ENCODE measurements around the gene PLEKHD1. TPM values are rescaled to one million over a fixed set of nuclear protein-coding genes. Genes with fewer than 3 reads are reported as not detected.

The PLEKHD1 gene
- total RNA-seq, 2 experiments from 2014 or later = 0.05 TPM

DNA sequence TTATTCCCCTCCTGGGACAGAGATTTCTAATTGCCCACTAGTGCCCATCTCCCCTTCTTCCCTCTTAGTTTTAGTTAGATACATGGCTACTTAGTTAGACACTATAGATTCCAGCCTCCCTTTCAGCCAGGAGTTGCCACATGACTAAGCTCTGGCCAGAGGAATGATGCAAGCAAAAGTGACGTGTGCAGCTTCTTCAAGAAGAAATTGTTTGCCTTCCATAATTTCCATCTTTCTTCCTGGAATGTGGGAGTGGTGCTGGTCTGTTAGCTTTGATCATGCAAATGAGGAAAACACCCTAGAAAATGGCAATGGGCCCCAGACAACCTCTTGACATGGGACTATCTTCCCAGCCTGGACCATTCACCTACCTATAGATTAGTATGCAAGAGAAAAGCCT, 68.7 kb downstream of the PLEKHD1 start:
- no peaks in the 10 kb centered on the region for H3K36me3 Mint-ChIP-seq (ENCODE audit: low read depth)
- H3K27me3 Mint-ChIP-seq = peaks cover 11% of the 10 kb centered on the region
- no peak for DNase-seq
- no peak for ATAC-seq
- POLR2A ChIA-PET = no interaction called here
- no peaks in the 10 kb centered on the region for H3K9me3 Mint-ChIP-seq (ENCODE audit: low read depth)
- no peaks in the 10 kb centered on the region for H3K4me1 Mint-ChIP-seq
- CTCF ChIA-PET = no interaction called here
- no peak overlapping the region for H3K4me3 Mint-ChIP-seq
- no peak overlapping the region for H3K27ac Mint-ChIP-seq
- intact Hi-C loops (cut with DNase I, micrococcal nuclease) = no loop called here

DNA sequence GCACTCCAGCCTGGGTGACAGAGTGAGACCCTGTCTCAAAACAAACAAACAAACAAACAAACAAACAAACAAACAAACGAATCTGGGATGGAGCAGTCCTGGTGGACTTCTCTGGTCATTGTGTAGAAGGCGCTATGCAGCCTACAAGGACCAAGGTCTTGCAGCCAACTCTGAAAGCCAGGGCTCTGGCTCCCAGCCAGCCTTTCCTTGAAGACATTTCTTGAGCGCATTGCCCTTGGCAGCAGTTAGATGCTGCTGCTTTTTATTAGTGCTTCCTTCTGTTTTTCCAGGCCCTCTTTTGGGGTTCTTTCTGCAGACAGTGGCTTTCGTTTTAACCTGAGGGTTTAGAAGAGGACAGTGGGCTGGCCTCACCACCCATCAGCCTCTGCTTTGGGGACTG, 70.0 kb downstream of the PLEKHD1 start:
- H3K27ac Mint-ChIP-seq = no peak overlapping the region
- intact Hi-C loops (cut with DNase I, micrococcal nuclease) = no loop called here
- DNase-seq (no peak), ATAC-seq (no peak)
- CTCF ChIA-PET = no interaction called here
- peaks cover 8% of the 10 kb centered on the region for H3K27me3 Mint-ChIP-seq
- no peaks in the 10 kb centered on the region for H3K4me1 Mint-ChIP-seq
- H3K36me3 Mint-ChIP-seq (ENCODE audit: low read depth) = no peaks in the 10 kb centered on the region
- H3K9me3 Mint-ChIP-seq (ENCODE audit: low read depth) = no peaks in the 10 kb centered on the region
- POLR2A ChIA-PET = no interaction called here
- H3K4me3 Mint-ChIP-seq = no peak overlapping the region

DNA sequence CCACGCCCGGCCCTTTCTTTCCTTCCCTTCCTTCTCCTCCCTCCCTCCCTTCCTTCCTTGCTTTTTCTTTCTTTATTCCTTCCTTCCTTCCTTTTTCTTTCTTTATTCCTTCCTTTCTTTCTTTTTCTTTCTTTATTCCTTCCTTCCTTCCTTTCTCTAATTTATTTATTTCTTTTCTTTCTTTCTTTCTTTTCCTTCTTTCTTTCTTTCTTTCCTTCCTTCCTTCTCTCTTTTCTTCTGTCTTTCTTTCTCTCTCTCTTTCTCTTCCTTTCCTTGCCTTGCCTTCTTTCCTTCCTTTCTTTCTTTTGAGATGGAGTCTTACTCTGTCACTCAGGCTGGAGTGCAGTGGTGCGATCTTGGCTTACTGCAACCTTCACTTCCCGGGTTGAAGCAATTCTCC, 74.2 kb downstream of the PLEKHD1 start:
- no peaks in the 10 kb centered on the region for H3K9me3 Mint-ChIP-seq (ENCODE audit: low read depth)
- H3K4me1 Mint-ChIP-seq = no peaks in the 10 kb centered on the region
- peaks cover 20% of the 10 kb centered on the region for H3K27me3 Mint-ChIP-seq
- DNase-seq (no peak), ATAC-seq (no peak)
- H3K27ac Mint-ChIP-seq = no peak overlapping the region
- ChIA-PET POLR2A (no interaction called here), CTCF (interaction anchor here (1.0 to 1.3 kb wide), 2 partner anchors 24 to 326 kb away, joined by 3 read pairs; no protein-coding TSS in a partner anchor)
- H3K36me3 Mint-ChIP-seq (ENCODE audit: low read depth) = no peaks in the 10 kb centered on the region
- H3K4me3 Mint-ChIP-seq = no peak overlapping the region
- intact Hi-C loops (cut with DNase I, micrococcal nuclease) = no loop called here

DNA sequence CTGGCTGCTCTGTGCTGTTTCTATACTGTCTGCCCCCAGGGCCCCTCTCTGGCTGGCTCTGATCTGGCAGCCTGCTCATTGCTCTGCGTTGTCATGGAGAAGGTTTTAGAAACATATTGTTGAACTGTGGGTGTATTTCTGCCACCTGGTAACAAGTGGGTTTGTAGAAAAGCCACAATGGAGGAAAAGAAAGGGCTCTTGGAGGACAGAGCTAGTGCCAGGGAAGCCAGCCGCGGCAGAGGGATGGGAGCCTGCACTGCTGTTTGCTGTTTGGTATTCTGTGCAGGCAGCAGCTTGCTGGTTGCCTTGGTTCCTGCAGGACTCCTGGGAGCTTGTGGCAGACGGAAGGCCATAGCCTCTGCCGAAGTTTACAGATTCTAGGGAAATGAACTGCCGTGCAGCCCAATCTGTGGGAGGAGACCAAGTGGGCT, 75.1 kb downstream of the PLEKHD1 start:
- intact Hi-C loops (cut with DNase I, micrococcal nuclease) = no loop called here

DNA sequence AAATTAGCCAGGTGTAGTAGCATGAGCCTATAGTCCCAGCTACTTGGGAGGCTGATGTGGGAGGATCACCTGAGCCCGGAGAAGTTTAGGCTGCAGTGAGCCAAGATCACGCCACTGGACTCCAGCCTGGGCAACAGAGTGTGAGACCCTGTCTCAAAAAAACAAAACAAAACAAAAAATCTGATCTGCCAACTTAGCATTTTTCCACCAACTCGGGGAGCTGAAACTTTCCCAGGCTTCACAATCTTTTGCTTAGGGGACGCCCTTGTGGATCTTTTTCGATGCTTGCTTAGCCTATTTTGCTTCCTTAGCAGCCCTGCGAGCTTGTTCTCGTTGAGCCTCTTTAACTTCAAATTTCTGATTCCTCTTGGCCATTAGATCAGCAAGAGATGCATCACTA, 76.3 kb downstream of the PLEKHD1 start:
- intact Hi-C loops (cut with DNase I, micrococcal nuclease) = no loop called here
- Mint-ChIP-seq H3K27me3 (peaks cover 29% of the 10 kb centered on the region), H3K36me3 (ENCODE audit: low read depth) (no peaks in the 10 kb centered on the region), H3K4me3 (no peak overlapping the region), H3K27ac (no peak overlapping the region), H3K4me1 (no peaks in the 10 kb centered on the region), H3K9me3 (ENCODE audit: low read depth) (no peaks in the 10 kb centered on the region)
- DNase-seq (no peak), ATAC-seq (no peak)
- POLR2A ChIA-PET = no interaction called here
- CTCF ChIA-PET = interaction anchor here (0.6 to 1.9 kb wide), 7 partner anchors 9 to 416 kb away, joined by 3 to 6 read pairs (median 4); partner anchors contain the start of gene CCDC177

More for the DNA sequence above, 75.1 kb downstream of the PLEKHD1 start:
- DNase-seq (no peak), ATAC-seq (no peak)
- Mint-ChIP-seq H3K4me1 (no peaks in the 10 kb centered on the region), H3K36me3 (ENCODE audit: low read depth) (no peaks in the 10 kb centered on the region), H3K4me3 (no peak overlapping the region), H3K27ac (no peak overlapping the region), H3K27me3 (peaks cover 22% of the 10 kb centered on the region), H3K9me3 (ENCODE audit: low read depth) (no peaks in the 10 kb centered on the region)
- ChIA-PET CTCF (interaction anchor here (0.8 to 1.9 kb wide), 6 partner anchors 10 to 340 kb away, joined by 3 to 6 read pairs (median 3); partner anchors contain the start of gene CCDC177), POLR2A (no interaction called here)

DNA sequence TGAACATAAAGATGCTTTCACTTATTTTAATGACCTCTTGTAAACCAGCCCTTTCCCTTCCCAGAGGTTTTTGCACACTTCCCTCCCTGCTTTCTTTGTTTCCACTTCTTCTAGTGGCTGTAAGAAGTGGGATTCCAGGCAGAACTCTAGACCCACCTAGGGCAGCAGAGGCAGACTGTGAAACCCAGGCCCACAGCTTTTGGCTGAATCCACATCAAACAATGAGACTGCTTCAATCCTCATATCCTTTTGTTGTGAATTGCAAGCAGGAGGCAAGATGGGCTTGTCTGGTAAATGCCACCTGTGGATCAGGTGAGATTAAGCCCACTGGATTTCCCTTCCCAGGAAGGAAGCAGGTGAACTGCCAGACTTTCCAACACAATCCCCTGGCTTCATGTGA, 77.4 kb downstream of the PLEKHD1 start:
- Mint-ChIP-seq H3K4me1 (no peaks in the 10 kb centered on the region), H3K27me3 (peaks cover 33% of the 10 kb centered on the region), H3K27ac (no peak overlapping the region), H3K9me3 (ENCODE audit: low read depth) (no peaks in the 10 kb centered on the region), H3K4me3 (no peak overlapping the region), H3K36me3 (ENCODE audit: low read depth) (no peaks in the 10 kb centered on the region)
- DNase-seq (no peak), ATAC-seq (no peak)
- intact Hi-C loops (cut with DNase I, micrococcal nuclease) = no loop called here
- ChIA-PET CTCF (interaction anchor here (1.0 to 1.6 kb wide), 2 partner anchors 8 to 12 kb away, joined by 3 to 4 read pairs; no protein-coding TSS in a partner anchor), POLR2A (no interaction called here)

DNA sequence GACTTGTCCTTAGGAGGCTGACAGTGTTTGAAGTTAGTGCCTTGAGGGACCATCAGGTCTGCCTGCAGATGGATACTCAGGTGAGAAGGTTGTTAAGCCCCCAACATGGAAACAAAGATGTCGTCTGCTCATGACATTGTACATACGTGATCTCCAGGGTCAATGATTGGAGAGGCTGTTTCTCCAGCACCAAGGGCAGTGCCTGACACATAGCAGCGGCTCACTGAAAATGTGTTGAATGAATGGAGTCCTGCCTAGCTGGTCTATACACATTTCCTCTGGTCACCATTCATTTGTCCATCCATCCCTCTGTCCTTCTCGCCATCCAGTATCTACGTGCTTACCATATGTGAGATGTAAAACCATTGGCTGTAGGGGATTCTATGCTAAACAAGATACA, 83.0 kb downstream of the PLEKHD1 start:
- Mint-ChIP-seq H3K27me3 (peaks cover 49% of the 10 kb centered on the region), H3K27ac (no peak overlapping the region), H3K36me3 (ENCODE audit: low read depth) (no peaks in the 10 kb centered on the region), H3K4me1 (peaks cover 2% of the 10 kb centered on the region), H3K4me3 (no peak overlapping the region), H3K9me3 (ENCODE audit: low read depth) (no peaks in the 10 kb centered on the region)
- DNase-seq = no peak
- intact Hi-C loops (cut with DNase I, micrococcal nuclease) = no loop called here
- CTCF ChIA-PET = interaction anchor here (0.6 to 0.9 kb wide), 2 partner anchors 9 to 1855 kb away, joined by 3 to 5 read pairs; no protein-coding TSS in a partner anchor
- ATAC-seq = no peak
- POLR2A ChIA-PET = no interaction called here

DNA sequence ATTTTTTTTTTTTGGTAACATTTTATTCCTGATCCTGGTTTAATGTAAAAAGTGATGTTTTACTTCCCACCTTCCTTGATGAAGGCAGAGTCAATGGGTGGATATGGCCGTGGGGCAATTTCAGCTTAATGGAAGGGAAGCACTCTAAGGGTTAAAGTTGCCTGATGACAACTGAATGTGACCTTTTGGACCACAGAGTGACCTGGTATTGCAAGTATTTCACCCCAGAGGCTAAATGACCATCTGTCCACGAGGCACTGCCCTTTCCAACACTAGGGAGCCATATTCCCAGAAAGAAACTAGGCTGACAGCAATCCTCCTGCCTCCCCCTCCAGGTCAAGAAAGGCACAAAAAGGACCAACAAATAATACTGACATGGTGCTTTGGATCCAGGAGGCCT, 85.3 kb downstream of the PLEKHD1 start:
- no peaks in the 10 kb centered on the region for H3K9me3 Mint-ChIP-seq (ENCODE audit: low read depth)
- peaks cover 10% of the 10 kb centered on the region for H3K4me1 Mint-ChIP-seq
- intact Hi-C loops (cut with DNase I, micrococcal nuclease) = loop anchor here (5.0 to 10.0 kb wide), 4 partner anchors 93 to 455 kb away; partner anchors contain the start of gene GALNT16 (in 1 of the 2)
- ChIA-PET CTCF (interaction anchor here (1.1 to 1.2 kb wide), 2 partner anchors 8 to 10 kb away, joined by 3 read pairs; no protein-coding TSS in a partner anchor), POLR2A (no interaction called here)
- no peak for DNase-seq
- H3K4me3 Mint-ChIP-seq = no peak overlapping the region
- no peak overlapping the region for H3K27ac Mint-ChIP-seq
- ATAC-seq = no peak
- H3K36me3 Mint-ChIP-seq (ENCODE audit: low read depth) = no peaks in the 10 kb centered on the region
- H3K27me3 Mint-ChIP-seq = peaks cover 52% of the 10 kb centered on the region

DNA sequence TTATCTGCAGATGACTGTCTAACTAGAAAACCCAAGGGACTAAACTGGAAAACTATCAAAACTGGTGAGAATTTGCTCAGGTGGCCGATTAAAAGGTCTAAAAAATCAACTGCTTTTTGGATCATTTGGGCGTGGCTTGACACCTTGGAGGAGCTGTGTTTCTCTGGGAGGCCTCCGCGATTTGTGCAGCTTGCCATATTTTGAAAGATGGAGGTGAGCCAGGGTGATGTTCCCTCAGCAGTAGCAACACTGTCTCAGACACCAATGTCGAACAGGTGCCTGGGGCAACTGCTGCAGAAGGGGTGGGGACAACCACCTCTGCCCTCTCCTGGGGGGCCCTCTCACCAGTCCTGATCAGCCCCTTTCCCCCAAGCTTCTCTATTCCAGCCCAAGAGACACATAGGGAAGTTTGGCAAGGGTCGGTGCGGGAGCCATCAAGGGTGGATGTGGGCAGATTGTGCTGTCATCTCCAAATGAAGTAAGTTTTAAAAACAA, 86.4 kb downstream of the PLEKHD1 start:
- H3K36me3 Mint-ChIP-seq (ENCODE audit: low read depth) = no peaks in the 10 kb centered on the region

DNA sequence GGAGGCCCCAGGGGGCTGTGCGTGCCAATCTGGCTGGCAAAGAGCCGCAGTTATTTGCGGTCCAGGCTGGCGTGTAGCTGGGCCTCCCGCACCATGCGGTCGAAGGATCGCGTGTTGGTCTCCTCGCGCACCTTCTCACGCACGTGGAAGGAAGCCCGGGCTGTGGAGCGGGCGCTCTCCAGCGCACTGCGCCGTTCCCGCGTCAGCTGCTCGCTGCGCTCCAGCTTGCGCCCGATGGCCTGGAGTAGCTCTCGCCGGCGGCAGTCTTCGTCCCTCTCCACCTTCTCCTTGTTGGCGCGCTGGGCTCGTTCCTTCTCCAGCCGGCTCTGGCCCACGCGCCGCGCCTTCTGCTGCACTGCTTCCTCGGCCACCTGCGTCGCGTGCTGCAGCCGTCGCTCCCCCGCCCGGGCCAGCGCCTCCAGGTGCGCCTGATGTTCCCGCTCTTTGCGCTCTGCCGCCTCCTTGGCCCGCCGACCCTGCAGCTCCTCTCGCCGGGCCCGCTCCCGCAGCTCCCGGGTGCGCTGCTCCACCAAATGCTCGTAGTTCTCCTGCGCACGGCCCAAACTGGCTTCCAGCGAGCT, 87.0 kb downstream of the PLEKHD1 start:
- no peaks in the 10 kb centered on the region for H3K9me3 Mint-ChIP-seq (ENCODE audit: low read depth)
- intact Hi-C loops (cut with DNase I, micrococcal nuclease) = loop anchor here (5.0 to 10.0 kb wide), 4 partner anchors 94 to 453 kb away; partner anchors contain the start of gene GALNT16 (in 1 of the 2)
- no peak overlapping the region for H3K4me3 Mint-ChIP-seq
- H3K4me1 Mint-ChIP-seq = peaks cover 10% of the 10 kb centered on the region
- no peaks in the 10 kb centered on the region for H3K36me3 Mint-ChIP-seq (ENCODE audit: low read depth)
- no peak for ATAC-seq
- no peak overlapping the region for H3K27ac Mint-ChIP-seq
- H3K27me3 Mint-ChIP-seq = peaks cover 56% of the 10 kb centered on the region
- POLR2A ChIA-PET = interaction anchor here (1.0 kb wide), 1 partner anchor 23 kb away, joined by 4 read pairs; no protein-coding TSS in a partner anchor
- DNase-seq = peak; percentile 12
- CTCF ChIA-PET = interaction anchor here (0.6 to 2.2 kb wide), 15 partner anchors 8 to 420 kb away, joined by 3 to 12 read pairs (median 4); no protein-coding TSS in a partner anchor

More for the DNA sequence above, 86.4 kb downstream of the PLEKHD1 start:
- POLR2A ChIA-PET = no interaction called here
- H3K4me3 Mint-ChIP-seq = no peak overlapping the region
- CTCF ChIA-PET = interaction anchor here (0.6 to 2.2 kb wide), 8 partner anchors 9 to 419 kb away, joined by 3 to 12 read pairs (median 4); no protein-coding TSS in a partner anchor
- H3K27ac Mint-ChIP-seq = no peak overlapping the region
- H3K4me1 Mint-ChIP-seq = peaks cover 10% of the 10 kb centered on the region
- DNase-seq (no peak), ATAC-seq (no peak)
- intact Hi-C loops (cut with DNase I, micrococcal nuclease) = loop anchor here (5.0 to 10.0 kb wide), 4 partner anchors 94 to 454 kb away; partner anchors contain the start of gene GALNT16 (in 1 of the 2)
- H3K27me3 Mint-ChIP-seq = peaks cover 53% of the 10 kb centered on the region
- H3K9me3 Mint-ChIP-seq (ENCODE audit: low read depth) = no peaks in the 10 kb centered on the region

DNA sequence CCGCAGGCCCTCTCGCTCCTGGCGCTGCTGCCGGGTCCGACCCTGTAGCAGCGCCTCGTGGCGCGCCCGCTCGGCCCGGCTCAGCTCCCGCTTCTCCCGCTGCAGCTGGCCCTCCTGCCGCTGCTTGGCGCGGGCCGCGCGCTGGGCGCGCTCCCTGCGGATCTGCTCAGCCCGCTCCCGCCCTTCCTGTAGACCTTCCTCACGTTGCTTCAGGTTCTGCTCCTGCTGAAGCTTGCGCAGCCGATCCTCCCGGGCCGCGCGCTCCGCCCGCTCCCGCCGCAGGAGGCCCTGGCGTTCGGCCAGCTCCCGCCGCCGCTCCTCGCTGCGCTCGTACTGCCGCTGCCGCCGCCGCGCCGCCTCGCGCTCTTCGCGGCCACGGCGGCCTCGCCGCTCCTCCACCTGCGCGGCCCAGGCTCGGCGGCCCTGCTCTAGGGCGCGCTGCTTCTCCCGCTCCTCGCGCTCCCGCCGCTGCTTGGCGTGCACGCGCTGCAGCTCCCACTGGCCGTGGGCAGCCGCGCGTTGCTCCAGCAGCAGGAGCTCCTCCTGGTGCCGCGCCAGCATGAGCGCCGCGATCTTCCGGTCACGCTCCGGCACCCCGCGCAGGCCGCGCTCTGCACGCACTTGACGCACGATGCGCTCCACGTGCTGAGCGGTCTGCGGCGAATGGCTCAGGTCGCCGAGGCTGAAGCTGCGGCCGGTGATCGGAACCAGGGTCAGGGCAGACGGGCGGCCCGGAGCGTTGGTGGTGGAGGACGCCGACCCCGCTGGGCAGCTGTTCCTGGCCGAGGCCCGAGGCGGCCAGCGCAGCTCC, 87.7 kb downstream of the PLEKHD1 start:
- no peaks in the 10 kb centered on the region for H3K9me3 Mint-ChIP-seq (ENCODE audit: low read depth)
- ATAC-seq (peak; percentile 39), DNase-seq (peak; percentile 36)
- ChIA-PET POLR2A (interaction anchor here (1.0 kb wide), 1 partner anchor 24 kb away, joined by 4 read pairs; no protein-coding TSS in a partner anchor), CTCF (interaction anchor here (0.6 to 2.2 kb wide), 14 partner anchors 9 to 330 kb away, joined by 3 to 12 read pairs (median 4); no protein-coding TSS in a partner anchor)
- no peaks in the 10 kb centered on the region for H3K36me3 Mint-ChIP-seq (ENCODE audit: low read depth)
- H3K27ac Mint-ChIP-seq = no peak overlapping the region
- H3K4me3 Mint-ChIP-seq = peak overlapping the region; percentile 16
- H3K27me3 Mint-ChIP-seq = peaks cover 54% of the 10 kb centered on the region
- intact Hi-C loops (cut with DNase I, micrococcal nuclease) = loop anchor here (5.0 to 10.0 kb wide), 4 partner anchors 95 to 453 kb away; partner anchors contain the start of gene GALNT16 (in 1 of the 2)
- peaks cover 10% of the 10 kb centered on the region for H3K4me1 Mint-ChIP-seq

Measured in activated CD4-positive, alpha-beta T cell treated with anti-CD3 and anti-CD28 coated beads for 36 hours (primary cell).